Vagina (tissue), 2 donors: ENCODE data around the gene CISD2.

Source experiments
- POLR2A ChIP-seq, 2 donors: fragments of 450-650 bp; IDR thresholded peaks; one replicate each; pipeline ENCODE4 v1.6.1; 2017; ENCODE audit warnings: antibody characterized with exemption in 2 of 2, mild to moderate bottlenecking in 2 of 2, moderate library complexity in 2 of 2
- TF ChIP-seq, protein P1 (sequence below), 3 experiments: fragments of 450-650 bp in 2 of 3; fragments of 200-600 bp in 1 of 3; sonication (generic) in 1 of 3; IDR thresholded peaks; one replicate each; pipeline ENCODE4 v1.5.1; 2017 to 2019; ENCODE audit warnings: antibody characterized with exemption in 3 of 3, mild to moderate bottlenecking in 2 of 3, moderate library complexity in 2 of 3

DNA sequence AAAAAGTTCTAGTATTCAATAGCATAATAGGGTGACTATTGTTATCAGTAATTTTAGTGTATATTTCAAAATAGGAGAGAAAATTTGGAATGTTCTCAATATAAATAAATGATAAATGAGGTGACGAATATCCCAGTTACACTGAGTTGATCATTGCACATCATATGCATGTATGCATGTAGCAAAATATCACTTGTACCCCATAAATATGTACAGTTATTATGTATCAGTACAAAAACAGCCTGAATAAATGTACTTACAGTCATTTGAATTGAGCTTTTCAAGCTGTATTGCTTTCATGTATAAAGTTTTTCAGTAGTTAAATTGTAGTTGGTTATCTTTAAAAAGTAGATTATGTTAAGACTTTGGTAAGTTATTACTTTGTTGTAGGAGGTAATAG lies 12.6 kb downstream of the CISD2 start:
- TF ChIP-seq, protein P1, sequence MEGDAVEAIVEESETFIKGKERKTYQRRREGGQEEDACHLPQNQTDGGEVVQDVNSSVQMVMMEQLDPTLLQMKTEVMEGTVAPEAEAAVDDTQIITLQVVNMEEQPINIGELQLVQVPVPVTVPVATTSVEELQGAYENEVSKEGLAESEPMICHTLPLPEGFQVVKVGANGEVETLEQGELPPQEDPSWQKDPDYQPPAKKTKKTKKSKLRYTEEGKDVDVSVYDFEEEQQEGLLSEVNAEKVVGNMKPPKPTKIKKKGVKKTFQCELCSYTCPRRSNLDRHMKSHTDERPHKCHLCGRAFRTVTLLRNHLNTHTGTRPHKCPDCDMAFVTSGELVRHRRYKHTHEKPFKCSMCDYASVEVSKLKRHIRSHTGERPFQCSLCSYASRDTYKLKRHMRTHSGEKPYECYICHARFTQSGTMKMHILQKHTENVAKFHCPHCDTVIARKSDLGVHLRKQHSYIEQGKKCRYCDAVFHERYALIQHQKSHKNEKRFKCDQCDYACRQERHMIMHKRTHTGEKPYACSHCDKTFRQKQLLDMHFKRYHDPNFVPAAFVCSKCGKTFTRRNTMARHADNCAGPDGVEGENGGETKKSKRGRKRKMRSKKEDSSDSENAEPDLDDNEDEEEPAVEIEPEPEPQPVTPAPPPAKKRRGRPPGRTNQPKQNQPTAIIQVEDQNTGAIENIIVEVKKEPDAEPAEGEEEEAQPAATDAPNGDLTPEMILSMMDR (IDR thresholded peaks at IDR 0.05), result no peak
- no peak for TF ChIP-seq POLR2A (IDR thresholded peaks at IDR 0.05)
